OCI-LY3 (cell line): Measurements from ENCODE around the gene RUNX2.

Source experiments
- H2AFZ ChIP-seq: fragments of 200-600, 300-600 bp; shearing (Covaris generic); 2 replicates; pipeline ENCODE4 v1.6.0; 2014; ENCODE audit warnings: antibody characterized with exemption, low read depth, low read length
- H3K27ac ChIP-seq: fragments of 200-600, 300-600 bp; sonication (generic); 2 replicates; pipeline ENCODE4 v1.5.1; 2014; ENCODE audit warnings: mild to moderate bottlenecking, low read length, moderate library complexity, mixed read lengths
- H3K27me3 ChIP-seq: fragments of 200-600, 300-600 bp; sonication (generic); 2 replicates; pipeline ENCODE4 v1.6.1; 2014; ENCODE audit warnings: low read depth, low read length, mixed read lengths
- H3K36me3 ChIP-seq: fragments of 200-600, 300-600 bp; sonication (generic); replicated peaks from 2 replicates; pipeline ENCODE3; 2014; ENCODE audit warnings: low read depth, low read length, mixed read lengths
- H3K4me1 ChIP-seq: fragments of 300-600, 200-600 bp; sonication (generic); 2 replicates; pipeline ENCODE4 v1.6.1; 2014; ENCODE audit warnings: low read length, mixed read lengths
- H3K4me2 ChIP-seq: fragments of 200-600, 300-600 bp; sonication (generic); 2 replicates; pipeline ENCODE4 v1.6.1; 2014; ENCODE audit warnings: low read length, mixed read lengths
- H3K4me3 ChIP-seq: fragments of 300-600, 200-600 bp; sonication (generic); 2 replicates; pipeline ENCODE4 v1.5.1; 2014; ENCODE audit warnings: antibody characterized with exemption, mild to moderate bottlenecking, low read length, moderate library complexity
- H3K79me2 ChIP-seq: fragments of 300-600, 200-600 bp; shearing (Covaris generic); 2 replicates; pipeline ENCODE4 v1.6.1; 2014; ENCODE audit warnings: mild to moderate bottlenecking, low read length, mixed read lengths
- H3K9ac ChIP-seq: fragments of 300-600, 200-600 bp; shearing (Covaris generic); 2 replicates; pipeline ENCODE4 v1.6.0; 2014; ENCODE audit warnings: mild to moderate bottlenecking, low read length, moderate library complexity
- H3K9me3 ChIP-seq: fragments of 200-600, 300-600 bp; shearing (Covaris generic); 2 replicates; pipeline ENCODE4 v1.6.1; 2014; ENCODE audit warnings: low read length, mixed read lengths; ENCODE audit not compliant: insufficient read depth
- H4K20me1 ChIP-seq: fragments of 200-600, 300-600 bp; sonication (generic); 2 replicates; pipeline ENCODE4 v1.6.1; 2016; ENCODE audit warnings: low read length, mixed read lengths; ENCODE audit not compliant: insufficient read depth
- CTCF ChIP-seq: fragments of 200-600, 300-600 bp; sonication (generic); IDR thresholded peaks from 2 replicates; pipeline ENCODE4 v1.5.1; 2014; ENCODE audit warnings: antibody characterized with exemption, low read length, low read depth
- EZH2phosphoT487 ChIP-seq: fragments of 200-600 bp; shearing (Covaris generic); IDR thresholded peaks from 2 replicates; pipeline ENCODE4 v1.6.1; 2018; ENCODE audit warnings: antibody characterized with exemption, mixed run types, low read depth

RUNX2 gene

GRCh38 chr6:45351076-45351475 is 22.9 kb downstream of the RUNX2 start:
- no peaks in the 10 kb centered on the region for H3K27me3 ChIP-seq
- H3K36me3 ChIP-seq, result no peaks in the 10 kb centered on the region
- H3K79me2 ChIP-seq, result no peaks in the 10 kb centered on the region
- no peak overlapping the region for H3K9ac ChIP-seq
- H3K27ac ChIP-seq, result no peak overlapping the region
- H3K4me1 ChIP-seq, result no peaks in the 10 kb centered on the region
- TF ChIP-seq EZH2phosphoT487 (no peak), CTCF (no peak)
- H2AFZ ChIP-seq, result no peak overlapping the region
- H3K4me3 ChIP-seq, result no peak overlapping the region
- no peak overlapping the region for H3K4me2 ChIP-seq
- H4K20me1 ChIP-seq, result no peaks in the 10 kb centered on the region
- H3K9me3 ChIP-seq, result no peaks in the 10 kb centered on the region

- no peaks in the 10 kb centered on the region for H4K20me1 ChIP-seq
- H2AFZ ChIP-seq, result no peak overlapping the region
- H3K27me3 ChIP-seq, result no peaks in the 10 kb centered on the region
- no peak for TF ChIP-seq EZH2phosphoT487
- no peak for TF ChIP-seq CTCF
- H3K9ac ChIP-seq, result no peak overlapping the region
- H3K27ac ChIP-seq, result no peak overlapping the region
- H3K9me3 ChIP-seq, result no peaks in the 10 kb centered on the region
- H3K4me1 ChIP-seq, result no peaks in the 10 kb centered on the region
- H3K4me3 ChIP-seq, result no peak overlapping the region
- H3K79me2 ChIP-seq, result no peaks in the 10 kb centered on the region
- H3K4me2 ChIP-seq, result no peak overlapping the region
- H3K36me3 ChIP-seq, result no peaks in the 10 kb centered on the region
Observed at GRCh38 chr6:45351667-45352066, 23.5 kb downstream of the RUNX2 start.

- no peak overlapping the region for H3K27ac ChIP-seq
- no peaks in the 10 kb centered on the region for H3K4me1 ChIP-seq
Observed at GRCh38 chr6:45353654-45354053, 25.5 kb downstream of the RUNX2 start.

GRCh38 chr6:45364466-45364865 is 36.3 kb downstream of the RUNX2 start:
- H3K36me3 ChIP-seq, result no peaks in the 10 kb centered on the region
- no peaks in the 10 kb centered on the region for H4K20me1 ChIP-seq
- H3K27me3 ChIP-seq, result no peaks in the 10 kb centered on the region
- H3K4me3 ChIP-seq, result no peak overlapping the region
- H3K4me2 ChIP-seq, result no peak overlapping the region
- no peak overlapping the region for H3K27ac ChIP-seq
- TF ChIP-seq EZH2phosphoT487, result no peak
- TF ChIP-seq CTCF, result no peak
- H2AFZ ChIP-seq, result no peak overlapping the region
- H3K9ac ChIP-seq, result no peak overlapping the region
- no peaks in the 10 kb centered on the region for H3K9me3 ChIP-seq
- no peaks in the 10 kb centered on the region for H3K79me2 ChIP-seq
- H3K4me1 ChIP-seq, result no peaks in the 10 kb centered on the region

More at GRCh38 chr6:45353654-45354053, 25.5 kb downstream of the RUNX2 start:
- no peaks in the 10 kb centered on the region for H3K27me3 ChIP-seq
- H3K4me2 ChIP-seq, result no peak overlapping the region
- TF ChIP-seq EZH2phosphoT487 (no peak), CTCF (no peak)
- H3K4me3 ChIP-seq, result no peak overlapping the region
- no peaks in the 10 kb centered on the region for H3K79me2 ChIP-seq
- no peak overlapping the region for H3K9ac ChIP-seq
- H3K36me3 ChIP-seq, result no peaks in the 10 kb centered on the region
- no peaks in the 10 kb centered on the region for H4K20me1 ChIP-seq
- no peaks in the 10 kb centered on the region for H3K9me3 ChIP-seq
- no peak overlapping the region for H2AFZ ChIP-seq
